Measurements from ENCODE around the gene SLC38A3. TPM values are rescaled to one million over a fixed set of nuclear protein-coding genes. Genes with fewer than 3 reads are reported as not detected.

SLC38A3 gene
- total and polyA plus RNA-seq, 2 of the 8 experiments (the other 6 are each of a cell fraction or from before 2014, with no cell fraction given) = 1.2 to 3.7 TPM

DNA sequence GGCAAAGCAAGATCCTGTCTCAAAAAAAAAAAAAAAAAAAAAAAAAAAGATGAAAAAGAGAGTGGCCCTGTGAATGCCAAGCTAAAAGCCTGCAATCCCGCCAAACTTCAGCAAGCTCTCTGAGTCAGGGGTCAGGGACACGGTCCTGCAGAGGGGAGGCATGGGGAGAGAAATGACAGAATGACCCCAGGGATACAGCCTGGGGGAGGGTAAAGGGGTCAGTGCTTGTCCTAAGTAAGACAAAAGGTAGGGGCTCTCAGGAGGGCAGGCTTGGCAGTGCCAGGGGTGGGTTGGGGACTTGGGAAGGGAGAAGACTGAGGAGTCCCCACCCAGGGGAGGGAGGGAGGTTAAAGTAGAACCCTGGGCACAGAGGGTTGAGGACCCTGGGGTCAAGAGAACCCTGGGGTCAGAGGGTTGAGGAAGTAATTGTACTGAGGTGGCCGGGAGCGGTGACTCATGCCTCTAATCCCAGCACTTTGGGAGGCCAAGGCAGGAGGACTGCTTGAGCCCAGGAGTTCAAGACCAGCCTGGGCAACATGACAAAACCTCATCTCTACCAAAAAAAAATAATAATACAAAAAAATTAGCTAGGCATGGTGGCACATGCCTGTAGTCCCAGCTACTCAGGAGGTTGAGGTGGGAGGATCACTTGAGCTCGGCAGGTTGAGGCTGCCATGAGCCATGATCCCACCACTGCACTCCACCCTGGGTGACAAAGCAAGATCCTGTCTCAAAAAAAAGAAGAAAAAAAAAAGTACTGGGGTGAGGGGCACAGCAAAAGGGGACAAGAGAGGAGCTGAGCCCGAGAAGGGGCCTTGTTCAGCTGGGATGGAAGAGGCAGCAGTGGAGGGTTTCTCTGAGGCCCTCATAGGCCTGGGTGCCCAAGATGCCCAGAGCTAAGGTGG, 58.7 kb downstream of the SLC38A3 start:
- WGBS, 2 experiments (ENCODE audit: extremely low coverage in 1 of 2, insufficient coverage in 1 of 2, insufficient read length in 1 of 2, insufficient replicate concordance in 2 of 2, low coverage in 1 of 2, low lambda C conversion rate in 2 of 2, missing lambda C conversion rate in 1 of 2) = 73% methylated on average over 6 of the region's 6 CpGs; no CpG with 5 or more reads in 1 of the 2 experiments
- H3K4me3 ChIP-seq (ENCODE audit: extremely low read depth in 1 of 4, insufficient read depth in 2 of 4, low read depth in 3 of 4, low read length in 4 of 4) = 0 out of 8 replicates have a peak overlapping the region, but pooled peaks of 2 of the 4 experiments have one; percentile 1 to 19
- H4K20me1 ChIP-seq (replicated peaks in 1 of 2; ENCODE audit: control insufficient read depth in 1 of 2, insufficient read depth in 2 of 2, low read length in 2 of 2) = peaks cover 0 to 1% of the 10 kb centered on the region in 2 experiments
- peak overlapping the region; percentile 42 for H3K56ac ChIP-seq (replicated peaks; ENCODE audit: insufficient read length, low read depth, low read length)
- no peak for FAIRE-seq
- H4K8ac ChIP-seq (ENCODE audit: extremely low read depth, insufficient read depth, low read length) = peak overlapping the region; percentile 88
- H3K27ac ChIP-seq (ENCODE audit: low read depth, low read length) = peak overlapping the region; percentile 69; the same call in 1 of the 2 replicates
- H3K23me2 ChIP-seq (ENCODE audit: low read depth, low read length) = peaks cover 4% of the 10 kb centered on the region; the same call in 1 of the 2 replicates
- DNase-seq (ENCODE audit: low read depth in 1 of 2, low spot score in 2 of 2) = no peak
- no peak overlapping the region for H2AFZ ChIP-seq (ENCODE audit: low read length)
- no peak overlapping the region for H3K14ac ChIP-seq (ENCODE audit: insufficient read length)
- ChIA-PET POLR2A (ENCODE audit: partially characterized antibody) (interaction anchor here (0.6 to 3.5 kb wide), 23 partner anchors 9 to 584 kb away, joined by 3 to 19 read pairs (median 5); partner anchors contain the start of genes GNAI2, HYAL2, LSMEM2 and RASSF1), CTCF (ENCODE audit: partially characterized antibody) (interaction anchor here (0.6 to 53.5 kb wide), 15 partner anchors 8 to 462 kb away, joined by 3 to 2149 read pairs (median 5); partner anchors contain the start of genes GNAI2, GNAT1, LSMEM2 and SLC38A3)
- H3K9me3 ChIP-seq (ENCODE audit: insufficient read depth in 2 of 2, low read depth in 1 of 2, low read length in 1 of 2) = no peaks in the 10 kb centered on the region
- H3K36me3 ChIP-seq (ENCODE audit: control insufficient read depth in 2 of 4, insufficient read depth in 4 of 4, low read length in 3 of 4) = no peaks in the 10 kb centered on the region
- H2BK120ac ChIP-seq (replicated peaks; ENCODE audit: low read depth, low read length) = peak overlapping the region; percentile 36
- H2AK5ac ChIP-seq (ENCODE audit: low read depth, low read length) = no peak overlapping the region; the same call in 1 of the 2 replicates
- H3K18ac ChIP-seq (ENCODE audit: extremely low read depth, low read length) = peak overlapping the region; percentile 80
- no peak overlapping the region for H3K23ac ChIP-seq (ENCODE audit: insufficient read length)
- H3K4me1 ChIP-seq (replicated peaks in 1 of 4; ENCODE audit: control insufficient read depth in 3 of 4, insufficient read depth in 4 of 4, low read length in 3 of 4) = peaks cover 0 to 54% (median 44%) of the 10 kb centered on the region in 4 experiments; a peak in 6 of 7 replicates
- H3K4me2 ChIP-seq (ENCODE audit: insufficient read depth in 1 of 2, low read depth in 2 of 2, low read length in 2 of 2) = peak overlapping the region; percentile 46 to 58
- H2BK12ac ChIP-seq (ENCODE audit: low read depth, low read length) = peak overlapping the region; percentile 99
- H3K79me1 ChIP-seq (ENCODE audit: low read depth, low read length) = no peaks in the 10 kb centered on the region
- peak overlapping the region; percentile 77 for H4K91ac ChIP-seq (replicated peaks; ENCODE audit: insufficient read length, low read length)
- no peak overlapping the region for H2BK15ac ChIP-seq (ENCODE audit: low read length)
- H4K5ac ChIP-seq (ENCODE audit: insufficient read length, low read depth, low read length) = peak overlapping the region; percentile 69
- peak overlapping the region; percentile 86 for H3K4ac ChIP-seq (replicated peaks; ENCODE audit: insufficient read length, low read depth, low read length)
- peak overlapping the region; percentile 86 for H2BK5ac ChIP-seq (ENCODE audit: low read depth, low read length)
- no peak overlapping the region; a peak in 1 of 7 replicates for H3K9ac ChIP-seq (replicated peaks in 1 of 4; ENCODE audit: extremely low read depth in 1 of 4, low read depth in 3 of 4, low read length in 3 of 4)
- no peaks in the 10 kb centered on the region; a peak in 2 of 7 replicates for H3K27me3 ChIP-seq (replicated peaks in 1 of 4; ENCODE audit: control insufficient read depth in 3 of 4, extremely low read depth in 1 of 4, insufficient read depth in 3 of 4, low read length in 3 of 4)
- TF ChIP-seq ASH2L (IDR thresholded peaks at IDR 0.05; ENCODE audit: low read length) = no peak
- no peak for TF ChIP-seq TEAD4 (IDR thresholded peaks at IDR 0.05; ENCODE audit: low read depth, low read length)
- TF ChIP-seq, protein P1, sequence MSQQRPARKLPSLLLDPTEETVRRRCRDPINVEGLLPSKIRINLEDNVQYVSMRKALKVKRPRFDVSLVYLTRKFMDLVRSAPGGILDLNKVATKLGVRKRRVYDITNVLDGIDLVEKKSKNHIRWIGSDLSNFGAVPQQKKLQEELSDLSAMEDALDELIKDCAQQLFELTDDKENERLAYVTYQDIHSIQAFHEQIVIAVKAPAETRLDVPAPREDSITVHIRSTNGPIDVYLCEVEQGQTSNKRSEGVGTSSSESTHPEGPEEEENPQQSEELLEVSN (IDR thresholded peaks at IDR 0.05) = no peak
- no peak for TF ChIP-seq RNF2 (IDR thresholded peaks at IDR 0.05; ENCODE audit: borderline replicate concordance, low read depth, low read length, missing control alignments, poor library complexity, severe bottlenecking)
- no peak for TF ChIP-seq SUZ12 (IDR thresholded peaks at IDR 0.05; ENCODE audit: low read length)
- peak overlapping the region; percentile 97; the same call in 1 of the 2 replicates for H2BK20ac ChIP-seq (ENCODE audit: low read length)
- H3K79me2 ChIP-seq (ENCODE audit: control insufficient read depth in 1 of 2, insufficient read depth in 2 of 2, low read length in 2 of 2) = no peaks in the 10 kb centered on the region

Measured in H1 (cell line).